Subcutaneous abdominal adipose tissue (tissue), 5 donors: Measurements from ENCODE around the gene MS4A18.

Experiments
- H3K27ac ChIP-seq: one replicate; pipeline ENCODE4 v1.7.0; 2013; ENCODE audit warnings: low read depth, mild to moderate bottlenecking, inconsistent platforms, low read length, moderate library complexity
- H3K27me3 ChIP-seq, 5 donors: one replicate each; pipeline ENCODE4 v1.7.0; 2013; ENCODE audit warnings: low read length in 5 of 5, inconsistent platforms in 1 of 5; ENCODE audit not compliant: control insufficient read depth in 5 of 5, insufficient read depth in 4 of 5
- H3K36me3 ChIP-seq, 5 donors: one replicate each; pipeline ENCODE4 v1.7.0; 2013; ENCODE audit warnings: low read length in 5 of 5; ENCODE audit not compliant: control insufficient read depth in 5 of 5, insufficient read depth in 5 of 5
- H3K4me1 ChIP-seq, 5 donors: one replicate each; pipeline ENCODE4 v1.7.0; 2013; ENCODE audit warnings: low read length in 5 of 5, mild to moderate bottlenecking in 3 of 5, moderate library complexity in 1 of 5; ENCODE audit not compliant: control insufficient read depth in 5 of 5, insufficient read depth in 5 of 5
- H3K4me3 ChIP-seq, 5 donors: one replicate each; pipeline ENCODE4 v1.7.0; 2013; ENCODE audit warnings: low read length in 5 of 5, low read depth in 1 of 5
- H3K9ac ChIP-seq, 5 donors: one replicate each; pipeline ENCODE4 v1.7.0; 2013; ENCODE audit warnings: low read length in 5 of 5, mild to moderate bottlenecking in 4 of 5, moderate library complexity in 3 of 5
- H3K9me3 ChIP-seq, 5 donors: one replicate each; pipeline ENCODE4 v1.7.0; 2013; ENCODE audit warnings: low read length in 5 of 5; ENCODE audit not compliant: control insufficient read depth in 5 of 5
- donor health status: healthy.
- donor health status: healthy.
- donor health status: healthy.
- donor health status: healthy.
- donor health status: healthy.

The MS4A18 gene

DNA sequence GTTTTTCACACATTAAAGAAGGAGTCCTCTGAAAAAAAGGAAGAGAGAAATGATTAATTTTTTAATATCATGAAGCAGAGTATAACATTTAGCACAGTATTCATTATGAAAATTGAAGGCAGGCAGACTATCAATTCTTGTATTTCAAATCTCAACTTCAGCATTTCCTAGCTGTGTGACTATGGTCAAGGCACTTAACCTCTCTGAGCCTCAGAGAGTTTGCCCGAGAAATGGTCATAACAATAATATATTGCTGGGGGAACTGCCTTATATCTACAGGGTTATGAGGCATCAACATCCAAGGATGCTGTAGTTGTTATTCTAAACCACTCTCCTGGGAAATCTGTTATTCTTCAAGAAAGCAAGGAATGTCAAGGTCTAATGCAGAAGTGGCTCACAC is 1.1 kb downstream of the MS4A18 start:
- Histone ChIP-seq H3K9me3 (no peaks in the 10 kb centered on the region), H3K4me3 (no peak overlapping the region), H3K27me3 (no peaks in the 10 kb centered on the region), H3K9ac (no peak overlapping the region), H3K27ac (no peak overlapping the region), H3K4me1 (no peaks in the 10 kb centered on the region), H3K36me3 (no peaks in the 10 kb centered on the region)

DNA sequence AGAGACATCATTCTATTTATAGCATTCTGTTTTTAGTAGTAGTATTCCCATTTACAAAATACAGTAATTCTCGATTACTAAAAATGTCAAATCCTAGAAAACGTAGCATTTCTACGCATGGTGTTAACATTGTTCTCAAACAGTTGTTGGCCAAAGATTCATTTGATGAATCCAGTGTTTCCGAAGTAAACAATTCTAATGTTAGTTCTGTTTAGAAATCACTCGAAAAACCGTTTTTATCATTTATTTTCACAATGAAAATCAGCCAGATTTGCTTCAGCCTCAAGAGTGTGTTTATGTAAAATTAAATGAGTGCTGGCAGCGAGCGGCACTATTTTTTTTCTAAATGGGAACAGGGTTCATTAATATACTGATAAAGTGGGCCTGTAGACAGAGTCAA is 7.1 kb downstream of the MS4A18 start:
- H3K4me1 ChIP-seq: no peaks in the 10 kb centered on the region
- no peaks in the 10 kb centered on the region for H3K9me3 ChIP-seq
- no peaks in the 10 kb centered on the region for H3K36me3 ChIP-seq
- H3K27me3 ChIP-seq: peaks cover 0 to 3% (median 0%) of the 10 kb centered on the region in 5 donors
- H3K27ac ChIP-seq: no peak overlapping the region
- no peak overlapping the region for H3K9ac ChIP-seq
- H3K4me3 ChIP-seq: no peak overlapping the region

DNA sequence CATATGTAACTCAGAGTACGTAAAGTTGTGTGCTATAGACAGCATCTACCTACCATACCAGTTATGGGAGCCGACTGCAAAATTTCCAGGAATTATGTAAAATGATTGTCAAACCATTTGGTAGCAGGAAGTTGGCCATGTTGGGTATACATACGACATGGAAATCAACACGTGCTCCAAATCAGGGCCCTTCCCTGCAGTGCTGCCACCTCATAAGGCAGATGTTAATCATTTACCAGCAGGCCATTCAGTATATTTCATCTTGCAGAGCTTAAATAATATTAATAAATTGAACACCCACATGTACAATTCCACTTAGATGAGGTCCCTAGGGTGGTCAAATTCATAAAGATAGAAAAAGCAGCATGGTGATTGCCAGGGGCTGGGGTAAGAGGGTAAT is 9.8 kb downstream of the MS4A18 start:
- Histone ChIP-seq H3K27ac (no peak overlapping the region), H3K9ac (no peak overlapping the region), H3K4me1 (no peaks in the 10 kb centered on the region), H3K36me3 (no peaks in the 10 kb centered on the region), H3K9me3 (no peaks in the 10 kb centered on the region), H3K27me3 (peaks cover 0 to 6% (median 3%) of the 10 kb centered on the region in 5 donors), H3K4me3 (no peak overlapping the region)

DNA sequence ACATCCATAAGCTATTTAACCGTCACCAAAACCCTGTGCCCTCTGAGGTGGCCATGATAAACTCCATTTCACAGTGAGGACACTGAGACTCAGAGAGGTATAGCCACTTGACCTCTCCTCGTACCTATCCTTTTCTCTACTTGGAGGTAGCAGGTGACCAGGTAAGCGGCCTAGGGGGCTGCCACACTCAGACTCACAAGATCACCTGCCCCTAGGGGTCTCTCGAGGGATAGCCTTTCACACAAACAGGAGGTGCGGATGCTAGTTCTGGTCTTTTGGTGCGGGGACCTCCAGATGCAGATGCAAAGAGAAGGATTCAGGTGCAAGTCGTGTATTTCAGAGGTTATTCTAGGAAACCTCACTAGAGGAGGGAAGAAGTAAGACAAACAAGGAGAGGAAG is 14.6 kb downstream of the MS4A18 start:
- Histone ChIP-seq H3K4me1 (no peaks in the 10 kb centered on the region), H3K9me3 (peaks cover 0 to 14% (median 8%) of the 10 kb centered on the region in 5 donors), H3K36me3 (no peaks in the 10 kb centered on the region), H3K9ac (no peak overlapping the region), H3K27me3 (peaks cover 3 to 15% (median 4%) of the 10 kb centered on the region in 5 donors), H3K27ac (no peak overlapping the region), H3K4me3 (no peak overlapping the region)

DNA sequence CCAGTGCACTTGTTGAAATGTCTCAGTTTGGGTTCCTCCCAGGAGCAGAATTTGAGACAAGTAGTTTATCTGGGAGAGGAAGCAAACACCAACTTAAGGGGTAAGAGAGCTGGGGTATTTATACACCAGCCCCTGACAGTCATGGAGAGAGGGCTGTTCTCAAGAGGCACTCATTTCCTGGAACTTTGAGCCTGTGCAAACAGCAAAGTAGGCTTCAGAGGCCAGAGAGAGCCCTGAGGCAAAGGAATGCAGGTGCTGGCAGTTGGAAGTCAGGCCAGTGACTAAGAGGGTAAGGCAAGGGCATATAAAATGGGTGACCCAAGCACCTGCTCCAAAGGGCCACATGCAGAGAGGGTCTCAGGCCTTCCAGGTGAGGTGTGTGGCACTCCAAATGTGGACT is 16.1 kb downstream of the MS4A18 start:
- Histone ChIP-seq H3K36me3 (no peaks in the 10 kb centered on the region), H3K9me3 (peaks cover 0 to 14% (median 8%) of the 10 kb centered on the region in 5 donors), H3K27ac (no peak overlapping the region), H3K4me3 (no peak overlapping the region), H3K27me3 (peaks cover 3 to 15% (median 4%) of the 10 kb centered on the region in 5 donors), H3K9ac (no peak overlapping the region), H3K4me1 (no peaks in the 10 kb centered on the region)

DNA sequence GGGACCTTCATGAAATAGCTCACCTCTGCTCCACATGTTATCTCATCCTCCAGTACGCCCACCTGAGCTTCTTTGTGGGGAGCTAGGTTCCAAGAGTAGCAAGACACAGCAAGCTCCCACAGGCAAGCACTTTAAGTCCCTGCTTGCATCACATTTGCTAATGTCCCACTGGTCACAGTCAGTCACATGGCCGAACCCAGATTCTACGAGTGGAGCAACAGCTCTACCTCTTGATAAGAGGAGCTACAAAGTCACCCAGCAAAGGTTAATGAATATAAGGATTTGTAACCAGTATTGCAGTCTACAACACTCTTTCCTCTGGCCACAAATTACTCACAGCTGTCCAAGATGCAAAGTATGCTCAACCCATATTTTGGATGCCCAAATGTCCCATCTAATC is 16.9 kb downstream of the MS4A18 start:
- Histone ChIP-seq H3K4me3 (no peak overlapping the region), H3K27ac (no peak overlapping the region)

DNA sequence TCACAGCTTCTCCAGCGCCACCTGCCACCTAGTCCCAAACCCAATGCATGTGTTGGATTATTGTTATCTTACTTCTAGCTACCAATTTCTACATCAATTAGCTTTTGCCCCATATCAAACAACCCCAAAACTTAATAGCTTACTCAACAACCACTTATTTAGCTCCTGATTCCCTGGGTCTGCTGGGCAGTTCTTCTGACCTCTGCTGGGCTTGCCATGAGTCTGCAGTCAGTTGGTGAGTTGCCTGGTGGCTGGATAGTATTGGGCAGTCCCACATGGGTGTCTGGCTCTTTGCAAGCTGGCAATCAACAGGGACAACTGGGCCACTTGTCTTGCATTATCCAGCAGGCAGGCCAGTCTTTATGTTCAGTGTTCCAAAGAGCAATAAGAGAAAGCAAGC is 18.5 kb downstream of the MS4A18 start:
- Histone ChIP-seq H3K36me3 (no peaks in the 10 kb centered on the region), H3K9ac (no peak overlapping the region), H3K9me3 (peaks cover 0 to 14% (median 8%) of the 10 kb centered on the region in 5 donors), H3K4me3 (no peak overlapping the region), H3K27me3 (peaks cover 3 to 9% (median 3%) of the 10 kb centered on the region in 5 donors), H3K4me1 (peaks cover 0 to 4% (median 0%) of the 10 kb centered on the region in 5 donors), H3K27ac (no peak overlapping the region)

More for the DNA sequence above, 16.9 kb downstream of the MS4A18 start:
- Histone ChIP-seq H3K9me3 (peaks cover 0 to 14% (median 8%) of the 10 kb centered on the region in 5 donors), H3K9ac (no peak overlapping the region), H3K4me1 (no peaks in the 10 kb centered on the region), H3K27me3 (peaks cover 3 to 15% (median 4%) of the 10 kb centered on the region in 5 donors), H3K36me3 (no peaks in the 10 kb centered on the region)

DNA sequence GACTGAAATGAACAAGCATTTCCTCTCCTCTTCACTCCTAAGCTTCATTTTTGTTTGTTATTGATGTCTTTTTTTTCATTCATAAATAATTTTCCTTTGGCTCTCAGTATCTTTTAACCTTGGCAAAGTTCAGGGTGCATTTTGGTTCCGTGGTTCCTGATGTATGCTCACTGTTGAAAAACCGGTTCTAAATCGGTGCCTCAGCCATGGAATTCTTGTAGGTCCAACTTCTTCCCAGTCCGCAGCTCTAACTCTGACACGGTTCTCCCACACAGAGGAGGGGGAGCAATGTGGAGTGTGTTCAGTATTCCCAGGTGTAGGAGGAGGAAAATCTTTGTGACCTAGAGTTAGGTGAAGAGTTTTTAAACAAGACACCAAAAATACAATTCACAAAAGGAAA is 19.6 kb downstream of the MS4A18 start:
- Histone ChIP-seq H3K4me3 (no peak overlapping the region), H3K9me3 (peaks cover 0 to 14% (median 8%) of the 10 kb centered on the region in 5 donors), H3K27me3 (peaks cover 3 to 11% (median 4%) of the 10 kb centered on the region in 5 donors), H3K4me1 (peaks cover 0 to 4% (median 0%) of the 10 kb centered on the region in 5 donors), H3K27ac (no peak overlapping the region), H3K9ac (no peak overlapping the region), H3K36me3 (no peaks in the 10 kb centered on the region)

DNA sequence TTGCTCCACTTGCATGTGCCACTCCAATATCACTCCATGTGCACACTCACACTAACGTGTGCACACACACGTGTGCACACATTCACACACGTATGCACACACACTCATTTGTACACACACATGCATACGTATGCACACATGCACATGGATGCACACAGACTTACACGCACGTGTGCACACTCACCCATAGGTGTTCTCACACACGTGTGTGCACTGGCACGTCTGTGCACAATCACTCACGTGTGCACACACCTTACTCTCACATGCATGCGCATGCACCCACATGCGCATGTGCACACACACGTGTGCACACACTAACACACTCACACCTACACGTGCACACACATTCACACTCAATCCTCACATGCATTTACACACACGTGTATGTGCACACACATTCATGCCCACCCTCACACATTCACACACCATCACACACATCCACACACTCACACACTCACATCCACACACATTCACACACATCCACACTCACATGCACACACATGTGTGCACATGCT is 22.9 kb downstream of the MS4A18 start:
- H3K36me3 ChIP-seq: no peaks in the 10 kb centered on the region
- no peak overlapping the region for H3K4me3 ChIP-seq
- peaks cover 0 to 4% (median 0%) of the 10 kb centered on the region in 5 donors for H3K4me1 ChIP-seq
- H3K27me3 ChIP-seq: peaks cover 3 to 11% (median 8%) of the 10 kb centered on the region in 5 donors
- no peak overlapping the region for H3K27ac ChIP-seq
- H3K9ac ChIP-seq: no peak overlapping the region
- H3K9me3 ChIP-seq: peaks cover 0 to 5% (median under 1%) of the 10 kb centered on the region in 5 donors

DNA sequence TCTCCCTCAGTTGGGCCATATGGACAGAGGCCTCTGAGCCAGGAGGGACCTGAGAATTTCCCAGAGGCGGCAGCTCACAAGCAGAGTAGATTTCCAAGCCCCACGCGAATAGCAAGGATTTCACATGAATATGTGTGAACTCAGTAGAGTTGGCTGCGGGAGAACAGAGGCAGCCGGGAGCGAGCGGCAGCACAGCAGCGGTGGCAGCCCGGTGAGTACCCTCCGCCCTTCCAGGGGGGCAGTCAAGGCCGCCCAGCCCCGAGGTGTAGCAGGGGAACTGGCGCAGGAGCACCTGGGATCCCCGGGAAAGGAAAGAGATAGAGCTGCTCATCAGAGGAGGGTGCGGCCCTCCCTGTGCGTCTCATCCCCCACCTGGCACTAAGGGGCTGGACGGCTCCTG is 23.7 kb downstream of the MS4A18 start:
- H3K9ac ChIP-seq: no peak overlapping the region
- H3K36me3 ChIP-seq: no peaks in the 10 kb centered on the region
- H3K4me3 ChIP-seq: no peak overlapping the region
- peaks cover 0 to 4% (median 0%) of the 10 kb centered on the region in 5 donors for H3K4me1 ChIP-seq
- H3K27ac ChIP-seq: no peak overlapping the region
- peaks cover 3 to 15% (median 13%) of the 10 kb centered on the region in 5 donors for H3K27me3 ChIP-seq
- no peaks in the 10 kb centered on the region for H3K9me3 ChIP-seq
